Right forelimb (tissue), 1 donor: ENCODE results near the gene TRIP10.
"Not testable (repeated sequence)": the region's sequence is repeated elsewhere in the genome, so short reads cannot be mapped to it uniquely, and the experiment has no call there.

Source experiments
- DNase-seq: peaks from one replicate; pipeline ENCODE4 v3.0.0-alpha.2; 2018

TRIP10 gene

GRCh38 chr19:6744381-6745301, 5.2 kb downstream of the TRIP10 start:
- DNase-seq = peak; percentile 87

GRCh38 chr19:6745965-6746364, 6.5 kb downstream of the TRIP10 start:
- DNase-seq = no peak

GRCh38 chr19:6748543-6748942, 9.1 kb downstream of the TRIP10 start:
- DNase-seq = not testable (repeated sequence)

- no peak for DNase-seq
Measured at GRCh38 chr19:6750062-6750461, 10.6 kb downstream of the TRIP10 start.

GRCh38 chr19:6751189-6751588, 11.7 kb downstream of the TRIP10 start:
- DNase-seq = no peak

- DNase-seq = no peak
Measured at GRCh38 chr19:6752256-6753177, 13.0 kb downstream of the TRIP10 start.

- peak; percentile 64 for DNase-seq
Measured at GRCh38 chr19:6753178-6754031, 13.9 kb downstream of the TRIP10 start.

GRCh38 chr19:6754136-6754535, 14.7 kb downstream of the TRIP10 start:
- no peak for DNase-seq

GRCh38 chr19:6754653-6755463, 15.4 kb downstream of the TRIP10 start:
- no peak for DNase-seq

GRCh38 chr19:6760606-6761005, 21.1 kb downstream of the TRIP10 start:
- DNase-seq = no peak

GRCh38 chr19:6761053-6761676, 21.7 kb downstream of the TRIP10 start:
- DNase-seq = no peak

- not testable (repeated sequence) for DNase-seq
Measured at GRCh38 chr19:6762253-6762797, 22.8 kb downstream of the TRIP10 start.

GRCh38 chr19:6765738-6766356, 26.4 kb downstream of the TRIP10 start:
- no peak for DNase-seq

- DNase-seq = no peak
Measured at GRCh38 chr19:6766357-6767080, 27.0 kb downstream of the TRIP10 start.

GRCh38 chr19:6767081-6767356, 27.5 kb downstream of the TRIP10 start:
- DNase-seq = no peak

GRCh38 chr19:6767357-6768235, 28.1 kb downstream of the TRIP10 start, which contains the start of gene SH2D3A:
TSS of gene SH2D3A (minus strand) at chr19:6767435. CDS start at chr19:6763748, 3,687 bp downstream.
- no peak for DNase-seq

GRCh38 chr19:6768236-6768785, 28.8 kb downstream of the TRIP10 start:
- no peak for DNase-seq

GRCh38 chr19:6769006-6769619, 29.6 kb downstream of the TRIP10 start:
- no peak for DNase-seq
